HepG2 (cell line): Measurements from ENCODE around the gene KREMEN1. TPM values are rescaled to one million over a fixed set of nuclear protein-coding genes. Genes with fewer than 3 reads are reported as not detected.

Experiments used
- EP300 ChIP-seq, 3 experiments: sonication (generic) in 1 of 3; formaldehyde crosslinking in 1 of 3; IDR thresholded peaks; 2 replicates each; pipeline versions ENCODE4 v1.5.1 to v1.6.1; 2011 to 2020; ENCODE audit warnings: low read depth in 2 of 3, low read length in 2 of 3, borderline replicate concordance in 1 of 3, improper control_type of control experiment in 1 of 3, mild to moderate bottlenecking in 1 of 3, missing genetic modification reagents in 1 of 3, moderate library complexity in 1 of 3
- FOXA1 ChIP-seq, 2 experiments: fragments of 450-650 bp in 1 of 2; sonication (generic) in 1 of 2; formaldehyde crosslinking in 1 of 2; IDR thresholded peaks; 2 replicates each; pipeline versions ENCODE4 v1.4.0 to v1.6.1; 2016 to 2020; ENCODE audit warnings: missing genetic modification reagents in 1 of 2
- FOXM1 ChIP-seq: sonication (generic); formaldehyde crosslinking; IDR thresholded peaks from 2 replicates; pipeline ENCODE4 v1.5.0; 2020; ENCODE audit warnings: missing genetic modification reagents
- GATAD2A ChIP-seq: IDR thresholded peaks from 2 replicates; pipeline ENCODE4 v1.6.1; 2016
- KAT8 ChIP-seq: IDR thresholded peaks from 2 replicates; pipeline ENCODE4 v1.6.1; 2016; ENCODE audit warnings: missing genetic modification reagents, missing compliant biosample characterization
- MEIS2 ChIP-seq: sonication (generic); formaldehyde crosslinking; IDR thresholded peaks from 2 replicates; pipeline ENCODE4 v1.9.0; 2021; ENCODE audit warnings: mild to moderate bottlenecking, missing genetic modification reagents
- MIER3 ChIP-seq: IDR thresholded peaks from 2 replicates; pipeline ENCODE4 v1.6.1; 2016; ENCODE audit warnings: missing compliant biosample characterization, borderline replicate concordance
- NFATC3 ChIP-seq: sonication (generic); formaldehyde crosslinking; IDR thresholded peaks from 2 replicates; pipeline ENCODE4 v1.5.1; 2020; ENCODE audit warnings: mild to moderate bottlenecking, missing genetic modification reagents
- NRL ChIP-seq: sonication (generic); formaldehyde crosslinking; IDR thresholded peaks from 2 replicates; pipeline ENCODE4 v1.5.0; 2020; ENCODE audit warnings: missing genetic modification reagents, mild to moderate bottlenecking, moderate library complexity, borderline replicate concordance
- RXRA ChIP-seq: sonication (generic); formaldehyde crosslinking; IDR thresholded peaks from 2 replicates; pipeline ENCODE4 v1.5.1; 2020; ENCODE audit warnings: missing genetic modification reagents
- TBX2 ChIP-seq: sonication (generic); formaldehyde crosslinking; IDR thresholded peaks from 2 replicates; pipeline ENCODE4 v1.5.0; 2020; ENCODE audit warnings: missing genetic modification reagents, mild to moderate bottlenecking, borderline replicate concordance
- ZMYM3 ChIP-seq: sonication (generic); formaldehyde crosslinking; IDR thresholded peaks from 2 replicates; pipeline ENCODE4 v1.5.1; 2020; ENCODE audit warnings: mild to moderate bottlenecking, missing genetic modification reagents
- ZMYM4 ChIP-seq: sonication (generic); formaldehyde crosslinking; IDR thresholded peaks from 2 replicates; pipeline ENCODE4 v1.8.1; 2023; ENCODE audit warnings: mild to moderate bottlenecking, missing genetic modification reagents
- ZNF234 ChIP-seq: sonication (generic); formaldehyde crosslinking; conservative IDR thresholded peaks from 2 replicates; pipeline ENCODE4 v1.5.1; 2020; ENCODE audit warnings: mild to moderate bottlenecking, missing genetic modification reagents
- ZNF788 ChIP-seq: sonication (generic); formaldehyde crosslinking; IDR thresholded peaks from 2 replicates; pipeline ENCODE4 v1.5.0; 2020; ENCODE audit warnings: mild to moderate bottlenecking, missing genetic modification reagents, borderline replicate concordance
- ZSCAN12 ChIP-seq: sonication (generic); formaldehyde crosslinking; IDR thresholded peaks from 2 replicates; pipeline ENCODE4 v1.9.0; 2021; ENCODE audit warnings: mild to moderate bottlenecking, missing genetic modification reagents
- polyA plus RNA-seq, 8 experiments: library from polyadenylated mRNA; depleted of rRNA in 3 of 8; stranded (reverse) in 7 of 8; unstranded in 1 of 8; fragments of >200 nt; fragmentation: Illumina TruSeq in 4 of 8; extraction: Trizol in 4 of 8; gene quantifications; 2 replicates each; pipeline versions ENCODE4 v1.2.1 to v1.2.3, GENCODE V29; 2011 to 2016; ENCODE audit warnings: low read depth in 4 of 8, missing spikeins in 1 of 8, mixed read lengths in 1 of 8; ENCODE audit not compliant: insufficient read depth in 1 of 8
- total RNA-seq, 5 experiments: library from RNA; depleted of rRNA; stranded (reverse); fragments of >200 nt; fragmentation: Illumina TruSeq; extraction: Trizol; gene quantifications; 2 replicates each; pipeline ENCODE4 v1.2.3, GENCODE V29; 2016; ENCODE audit warnings: low read depth in 1 of 5
- TF ChIP-seq, protein P1 (sequence below): sonication (generic); formaldehyde crosslinking; IDR thresholded peaks from 2 replicates; pipeline ENCODE4 v1.4.0; 2020; ENCODE audit warnings: missing genetic modification reagents
- TF ChIP-seq, protein P2 (sequence below): sonication (generic); formaldehyde crosslinking; IDR thresholded peaks from 2 replicates; pipeline ENCODE4 v1.5.0; 2020; ENCODE audit warnings: missing genetic modification reagents
- TF ChIP-seq, protein P3 (sequence below): fragments of 450-650 bp; IDR thresholded peaks from 2 replicates; pipeline ENCODE4 v1.6.1; 2017; ENCODE audit warnings: mild to moderate bottlenecking
- TF ChIP-seq, protein P4 (sequence below): sonication (generic); formaldehyde crosslinking; IDR thresholded peaks from 2 replicates; pipeline ENCODE4 v1.5.0; 2020; ENCODE audit warnings: missing genetic modification reagents
- TF ChIP-seq, protein P5 (sequence below): sonication (generic); formaldehyde crosslinking; IDR thresholded peaks from 2 replicates; pipeline ENCODE4 v1.4.0; 2020; ENCODE audit warnings: mild to moderate bottlenecking, low read depth, missing genetic modification reagents

The KREMEN1 gene
- total and polyA plus RNA-seq, 2 of the 13 experiments (the other 11 are each of a cell fraction or from before 2014, with no cell fraction given), result 9.8 to 13.8 TPM

DNA sequence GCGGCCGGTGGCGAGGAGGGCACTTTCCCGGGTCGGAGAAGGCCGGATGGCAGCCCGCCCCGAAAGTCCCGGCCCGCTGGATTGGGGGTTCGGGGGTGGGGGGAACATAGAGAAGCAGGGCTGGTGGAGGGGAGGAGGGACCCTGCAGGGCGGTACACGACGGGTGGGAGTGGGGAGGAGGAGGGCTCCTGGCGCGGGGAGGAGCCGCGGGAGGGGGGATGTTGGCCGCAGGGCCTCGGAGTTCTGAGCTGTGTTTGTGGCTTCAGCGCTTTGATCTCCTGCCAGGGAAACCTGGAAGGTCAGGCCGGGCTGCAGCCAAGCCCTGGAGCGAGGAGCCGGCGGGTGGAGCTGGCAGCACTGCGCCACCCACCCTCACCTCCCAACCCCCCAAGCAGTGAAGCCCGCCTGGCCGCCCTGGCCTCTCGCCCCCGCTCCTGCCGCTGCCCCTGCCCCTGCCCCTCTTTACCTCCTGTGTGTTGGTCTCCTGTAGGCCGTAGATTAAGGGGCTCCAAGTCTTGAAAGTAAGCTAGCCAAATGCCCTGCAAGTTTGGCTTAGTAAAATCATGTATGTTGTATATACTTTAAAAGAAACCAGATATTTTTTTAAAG is 42.1 kb upstream of the KREMEN1 start (continued):
- TF ChIP-seq, protein P1, sequence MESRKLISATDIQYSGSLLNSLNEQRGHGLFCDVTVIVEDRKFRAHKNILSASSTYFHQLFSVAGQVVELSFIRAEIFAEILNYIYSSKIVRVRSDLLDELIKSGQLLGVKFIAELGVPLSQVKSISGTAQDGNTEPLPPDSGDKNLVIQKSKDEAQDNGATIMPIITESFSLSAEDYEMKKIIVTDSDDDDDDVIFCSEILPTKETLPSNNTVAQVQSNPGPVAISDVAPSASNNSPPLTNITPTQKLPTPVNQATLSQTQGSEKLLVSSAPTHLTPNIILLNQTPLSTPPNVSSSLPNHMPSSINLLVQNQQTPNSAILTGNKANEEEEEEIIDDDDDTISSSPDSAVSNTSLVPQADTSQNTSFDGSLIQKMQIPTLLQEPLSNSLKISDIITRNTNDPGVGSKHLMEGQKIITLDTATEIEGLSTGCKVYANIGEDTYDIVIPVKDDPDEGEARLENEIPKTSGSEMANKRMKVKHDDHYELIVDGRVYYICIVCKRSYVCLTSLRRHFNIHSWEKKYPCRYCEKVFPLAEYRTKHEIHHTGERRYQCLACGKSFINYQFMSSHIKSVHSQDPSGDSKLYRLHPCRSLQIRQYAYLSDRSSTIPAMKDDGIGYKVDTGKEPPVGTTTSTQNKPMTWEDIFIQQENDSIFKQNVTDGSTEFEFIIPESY (CRISPR knock-in tag), result peak; percentile 69; the same call in 1 of the 2 replicates
- TF ChIP-seq TBX2 (CRISPR knock-in tag) (peak; percentile 75), FOXM1 (no peak), ZNF234 (no peak), NRL (peak; percentile 70), FOXA1 (IDR thresholded peaks at IDR 0.05) (no peak), FOXA1 (CRISPR knock-in tag; IDR thresholded peaks at IDR 0.05) (peak; percentile 58), MEIS2 (CRISPR knock-in tag) (peak; percentile 91), GATAD2A (CRISPR knock-in tag) (peak; percentile 86), ZMYM4 (peak; percentile 79; the same call in 1 of the 2 replicates), RXRA (peak; percentile 92), ZMYM3 (CRISPR knock-in tag) (peak; percentile 66; the same call in 1 of the 2 replicates), ZNF788 (CRISPR knock-in tag) (peak; percentile 73), NFATC3 (no peak), EP300 (IDR thresholded peaks at IDR 0.05; ENCODE audit: low read depth in 2 of 2, low read length in 2 of 2) (peak; percentile 50 to 95; a peak in 3 of 4 replicates), EP300 (CRISPR knock-in tag; IDR thresholded peaks at IDR 0.05; ENCODE audit: borderline replicate concordance) (peak; percentile 71; the same call in 1 of the 2 replicates), ZSCAN12 (no peak), MIER3 (peak; percentile 89; the same call in 1 of the 2 replicates), KAT8 (CRISPR knock-in tag) (peak; percentile 61; the same call in 1 of the 2 replicates)
- TF ChIP-seq, protein P2, sequence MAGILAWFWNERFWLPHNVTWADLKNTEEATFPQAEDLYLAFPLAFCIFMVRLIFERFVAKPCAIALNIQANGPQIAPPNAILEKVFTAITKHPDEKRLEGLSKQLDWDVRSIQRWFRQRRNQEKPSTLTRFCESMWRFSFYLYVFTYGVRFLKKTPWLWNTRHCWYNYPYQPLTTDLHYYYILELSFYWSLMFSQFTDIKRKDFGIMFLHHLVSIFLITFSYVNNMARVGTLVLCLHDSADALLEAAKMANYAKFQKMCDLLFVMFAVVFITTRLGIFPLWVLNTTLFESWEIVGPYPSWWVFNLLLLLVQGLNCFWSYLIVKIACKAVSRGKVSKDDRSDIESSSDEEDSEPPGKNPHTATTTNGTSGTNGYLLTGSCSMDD (CRISPR knock-in tag), result no peak
- TF ChIP-seq, protein P3, sequence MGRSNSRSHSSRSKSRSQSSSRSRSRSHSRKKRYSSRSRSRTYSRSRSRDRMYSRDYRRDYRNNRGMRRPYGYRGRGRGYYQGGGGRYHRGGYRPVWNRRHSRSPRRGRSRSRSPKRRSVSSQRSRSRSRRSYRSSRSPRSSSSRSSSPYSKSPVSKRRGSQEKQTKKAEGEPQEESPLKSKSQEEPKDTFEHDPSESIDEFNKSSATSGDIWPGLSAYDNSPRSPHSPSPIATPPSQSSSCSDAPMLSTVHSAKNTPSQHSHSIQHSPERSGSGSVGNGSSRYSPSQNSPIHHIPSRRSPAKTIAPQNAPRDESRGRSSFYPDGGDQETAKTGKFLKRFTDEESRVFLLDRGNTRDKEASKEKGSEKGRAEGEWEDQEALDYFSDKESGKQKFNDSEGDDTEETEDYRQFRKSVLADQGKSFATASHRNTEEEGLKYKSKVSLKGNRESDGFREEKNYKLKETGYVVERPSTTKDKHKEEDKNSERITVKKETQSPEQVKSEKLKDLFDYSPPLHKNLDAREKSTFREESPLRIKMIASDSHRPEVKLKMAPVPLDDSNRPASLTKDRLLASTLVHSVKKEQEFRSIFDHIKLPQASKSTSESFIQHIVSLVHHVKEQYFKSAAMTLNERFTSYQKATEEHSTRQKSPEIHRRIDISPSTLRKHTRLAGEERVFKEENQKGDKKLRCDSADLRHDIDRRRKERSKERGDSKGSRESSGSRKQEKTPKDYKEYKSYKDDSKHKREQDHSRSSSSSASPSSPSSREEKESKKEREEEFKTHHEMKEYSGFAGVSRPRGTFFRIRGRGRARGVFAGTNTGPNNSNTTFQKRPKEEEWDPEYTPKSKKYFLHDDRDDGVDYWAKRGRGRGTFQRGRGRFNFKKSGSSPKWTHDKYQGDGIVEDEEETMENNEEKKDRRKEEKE, result no peak
- TF ChIP-seq, protein P4, sequence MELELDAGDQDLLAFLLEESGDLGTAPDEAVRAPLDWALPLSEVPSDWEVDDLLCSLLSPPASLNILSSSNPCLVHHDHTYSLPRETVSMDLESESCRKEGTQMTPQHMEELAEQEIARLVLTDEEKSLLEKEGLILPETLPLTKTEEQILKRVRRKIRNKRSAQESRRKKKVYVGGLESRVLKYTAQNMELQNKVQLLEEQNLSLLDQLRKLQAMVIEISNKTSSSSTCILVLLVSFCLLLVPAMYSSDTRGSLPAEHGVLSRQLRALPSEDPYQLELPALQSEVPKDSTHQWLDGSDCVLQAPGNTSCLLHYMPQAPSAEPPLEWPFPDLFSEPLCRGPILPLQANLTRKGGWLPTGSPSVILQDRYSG (CRISPR knock-in tag), result no peak
- TF ChIP-seq, protein P5, sequence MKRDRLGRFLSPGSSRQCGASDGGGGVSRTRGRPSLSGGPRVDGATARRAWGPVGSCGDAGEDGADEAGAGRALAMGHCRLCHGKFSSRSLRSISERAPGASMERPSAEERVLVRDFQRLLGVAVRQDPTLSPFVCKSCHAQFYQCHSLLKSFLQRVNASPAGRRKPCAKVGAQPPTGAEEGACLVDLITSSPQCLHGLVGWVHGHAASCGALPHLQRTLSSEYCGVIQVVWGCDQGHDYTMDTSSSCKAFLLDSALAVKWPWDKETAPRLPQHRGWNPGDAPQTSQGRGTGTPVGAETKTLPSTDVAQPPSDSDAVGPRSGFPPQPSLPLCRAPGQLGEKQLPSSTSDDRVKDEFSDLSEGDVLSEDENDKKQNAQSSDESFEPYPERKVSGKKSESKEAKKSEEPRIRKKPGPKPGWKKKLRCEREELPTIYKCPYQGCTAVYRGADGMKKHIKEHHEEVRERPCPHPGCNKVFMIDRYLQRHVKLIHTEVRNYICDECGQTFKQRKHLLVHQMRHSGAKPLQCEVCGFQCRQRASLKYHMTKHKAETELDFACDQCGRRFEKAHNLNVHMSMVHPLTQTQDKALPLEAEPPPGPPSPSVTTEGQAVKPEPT, result no peak
